HPDE6-E6E7 (cell line): ENCODE measurements around the gene UQCC3.
"Not testable (repeated sequence)": the region's sequence is repeated elsewhere in the genome, so short reads cannot be mapped to it uniquely, and the experiment has no call there.

Source experiments
- DNase-seq: peaks from one replicate; pipeline ENCODE4 v3.0.0; 2011; ENCODE audit warnings: missing footprints; ENCODE audit errors: extremely low spot score

The UQCC3 gene

DNA sequence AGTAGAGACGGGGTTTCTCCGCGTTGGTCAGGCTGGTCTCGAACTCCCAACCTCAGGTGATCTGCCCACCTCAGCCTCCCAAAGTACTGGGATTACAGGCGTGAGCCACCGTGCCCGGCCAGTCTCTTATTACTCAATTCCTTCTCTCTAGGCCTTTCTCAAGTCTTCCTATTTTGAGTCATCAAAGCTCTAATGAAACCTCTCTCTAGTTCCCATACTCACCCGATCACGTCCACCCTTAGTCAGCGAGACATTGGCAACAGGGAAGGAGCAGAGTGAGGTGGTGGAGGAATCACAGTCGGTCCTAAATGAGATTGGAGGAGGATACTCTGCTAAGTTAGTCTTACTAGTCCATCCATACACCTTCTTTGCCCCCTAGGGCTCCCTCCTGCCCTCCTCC is 30.8 kb downstream of the UQCC3 start:
- DNase-seq: no peak

GRCh38 chr11:62703921-62704320 is 32.4 kb downstream of the UQCC3 start:
- not testable (repeated sequence) for DNase-seq

- no peak for DNase-seq
These were observed 33.9 kb downstream of the UQCC3 start for GRCh38 chr11:62705413-62705812.

DNA sequence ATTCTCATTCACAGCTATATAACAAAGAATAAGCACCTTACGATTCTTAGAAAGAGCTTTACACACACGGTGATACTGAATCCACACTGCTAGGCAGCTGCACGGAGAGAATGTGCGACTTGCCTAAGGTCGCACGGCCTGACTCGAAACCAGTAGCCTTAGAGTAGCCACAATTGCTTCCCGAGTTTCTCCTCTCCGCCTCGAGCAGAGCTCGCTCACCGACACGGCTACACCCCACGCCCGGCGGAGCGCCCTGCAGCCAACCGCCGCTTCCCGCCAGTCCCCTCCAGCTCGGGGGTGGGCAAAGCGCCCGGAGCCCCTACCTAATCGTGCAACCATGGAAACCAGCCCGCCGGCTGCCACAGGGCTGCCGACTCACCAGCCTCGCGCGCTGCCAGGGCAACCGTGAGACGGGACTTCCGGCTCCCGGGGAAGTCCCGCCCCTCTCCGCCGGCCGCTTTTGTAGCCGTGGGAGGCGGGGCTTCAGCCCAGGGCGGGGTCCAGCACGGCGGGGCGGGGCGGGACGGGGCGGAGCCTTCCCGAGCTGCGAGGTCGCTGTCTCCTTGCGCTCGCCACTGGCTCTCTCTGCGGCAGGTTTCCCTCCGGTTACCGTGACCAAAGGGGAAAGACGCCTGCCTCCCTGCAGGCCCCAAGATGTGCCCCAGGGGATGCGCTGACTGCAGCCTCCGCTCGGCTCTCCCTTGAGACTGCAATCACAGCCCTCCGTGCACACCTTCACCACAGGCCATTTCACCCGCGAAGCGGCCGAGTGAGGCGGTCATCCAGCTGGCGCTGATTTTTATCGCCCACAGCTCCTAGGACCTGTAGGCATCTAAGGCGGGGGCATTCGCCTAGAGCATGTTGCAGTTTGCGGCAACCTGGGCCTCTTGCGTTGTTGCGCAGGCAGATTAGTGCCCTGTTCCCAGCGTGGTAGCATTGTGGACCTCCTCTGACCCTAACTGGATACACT is 34.7 kb downstream of the UQCC3 start:
- peak; percentile 77 for DNase-seq

GRCh38 chr11:62706850-62707247 is 35.4 kb downstream of the UQCC3 start:
- DNase-seq: no peak

- DNase-seq: no peak
These were observed 35.9 kb downstream of the UQCC3 start, which contains the start of the genes BSCL2 and GNG3 for GRCh38 chr11:62707277-62707861. Gene BSCL2 (minus strand): TSS chr11:62707424. CDS start chr11:62707195, 229 bp downstream. Gene GNG3 (plus strand): TSS chr11:62707676. CDS start chr11:62708296, 620 bp downstream.

- no peak for DNase-seq
These were observed 36.9 kb downstream of the UQCC3 start for GRCh38 chr11:62708392-62708791.

GRCh38 chr11:62708793-62709192 is 37.3 kb downstream of the UQCC3 start:
- DNase-seq: no peak

DNA sequence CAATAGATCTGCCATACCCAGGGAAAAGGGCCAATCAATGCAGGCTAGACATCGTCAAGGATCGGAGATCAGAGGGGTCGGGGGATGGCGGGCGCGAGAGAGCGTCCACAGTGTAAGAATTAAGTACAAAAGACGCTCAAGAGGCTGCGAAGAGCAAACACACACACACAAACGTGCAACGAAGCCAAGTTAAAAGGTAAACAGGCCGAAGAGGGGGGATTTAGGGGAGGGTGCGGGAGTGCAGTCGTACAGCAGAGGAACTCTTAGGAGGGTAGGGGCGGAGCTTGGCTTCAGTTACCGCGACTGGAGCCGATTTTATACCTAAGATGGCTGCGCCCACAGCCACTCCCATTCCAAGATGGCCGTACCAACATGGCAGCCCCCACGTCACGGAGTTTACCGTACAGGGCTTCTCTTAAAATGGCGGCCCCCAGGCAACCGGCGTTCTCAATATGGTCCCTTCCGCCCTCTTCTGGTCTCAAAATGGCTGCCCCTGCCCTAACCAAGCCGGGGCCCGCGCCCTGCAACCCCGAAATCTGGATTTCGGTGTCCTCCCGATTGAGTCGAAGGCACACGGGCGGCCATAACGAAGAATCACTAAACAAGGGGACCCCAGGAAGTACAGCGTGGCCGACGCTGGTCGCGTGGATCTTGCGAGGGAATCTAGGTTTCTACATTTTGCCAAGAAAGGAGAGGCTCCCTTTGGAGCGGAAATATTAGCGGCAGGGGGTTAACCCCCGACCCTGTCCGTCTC is 38.0 kb downstream of the UQCC3 start:
- peak; percentile 88 for DNase-seq

GRCh38 chr11:62710001-62710345 is 38.5 kb downstream of the UQCC3 start:
- no peak for DNase-seq

DNA sequence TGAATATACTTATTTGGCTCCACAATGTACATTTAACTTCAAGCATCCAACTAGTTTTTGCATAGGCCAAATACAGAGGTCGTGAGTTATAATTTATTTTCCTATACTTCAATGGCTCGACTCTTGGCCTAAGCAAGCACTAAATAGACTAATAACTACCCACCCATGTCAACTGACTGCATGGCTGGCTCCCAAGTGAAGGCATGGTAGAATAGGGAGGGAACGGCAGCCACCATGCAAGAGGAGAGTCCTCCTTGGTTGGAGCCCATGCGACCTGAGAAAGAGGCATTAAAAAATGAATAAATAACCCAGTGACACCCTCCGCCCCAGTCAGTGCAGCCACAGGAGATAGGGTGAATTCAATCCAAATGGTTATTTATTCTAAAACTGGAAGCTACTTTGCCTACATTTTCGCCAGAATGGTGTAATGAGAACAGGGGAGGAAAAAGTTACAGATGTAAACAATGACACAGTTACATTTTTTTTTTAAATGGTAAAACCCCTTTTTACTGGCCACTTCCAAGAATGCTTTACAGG is 40.9 kb downstream of the UQCC3 start:
- DNase-seq: no peak

- DNase-seq: no peak
These were observed 41.4 kb downstream of the UQCC3 start for GRCh38 chr11:62712861-62713260.

- no peak for DNase-seq
These were observed 41.9 kb downstream of the UQCC3 start for GRCh38 chr11:62713343-62713742.

DNA sequence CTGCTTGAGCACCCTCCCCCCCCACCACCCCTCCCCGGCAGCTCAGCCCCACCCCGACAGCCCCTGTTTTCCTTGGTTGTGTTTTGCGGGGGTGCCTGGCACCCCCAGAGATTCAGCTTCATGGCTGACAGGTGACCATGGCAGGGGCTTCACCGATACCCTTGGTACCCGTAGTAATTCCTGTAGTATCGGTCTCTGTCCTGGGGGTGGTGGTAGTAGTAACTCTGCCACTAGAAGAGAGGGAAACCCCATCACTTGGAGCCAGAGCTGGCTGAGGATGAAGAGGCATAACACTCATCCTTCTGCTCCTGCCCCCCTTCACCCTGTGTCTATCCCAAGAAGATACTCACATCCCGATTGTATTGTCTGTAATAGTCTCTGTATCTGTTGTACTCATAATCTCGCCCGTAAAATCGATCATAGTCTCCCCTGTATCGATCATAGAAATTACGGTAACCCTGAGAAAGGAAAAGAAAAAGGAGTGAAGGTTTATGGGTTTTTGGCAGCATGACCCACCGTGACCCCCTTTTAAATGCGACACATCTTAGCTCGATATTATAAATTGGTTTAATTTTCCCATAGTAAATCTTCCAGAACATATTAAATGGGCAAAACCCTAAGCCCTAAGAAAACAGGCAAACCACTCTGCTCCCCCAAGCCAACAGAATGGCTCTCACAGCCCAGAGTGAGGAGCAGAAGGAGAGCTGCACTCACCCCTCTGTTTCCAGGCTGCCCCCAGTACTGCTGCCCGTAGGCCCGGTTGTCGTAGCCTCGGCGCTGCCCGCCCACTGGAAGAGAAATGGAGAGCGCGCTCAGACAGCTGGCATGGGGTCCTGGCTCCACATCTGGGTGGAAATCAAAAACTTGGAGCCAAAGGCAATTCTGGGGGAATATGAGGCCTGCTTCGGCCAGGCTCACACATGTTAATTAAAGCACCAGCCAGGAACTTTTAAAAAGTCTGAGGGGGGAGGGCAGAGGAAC is 44.0 kb downstream of the UQCC3 start:
- no peak for DNase-seq

DNA sequence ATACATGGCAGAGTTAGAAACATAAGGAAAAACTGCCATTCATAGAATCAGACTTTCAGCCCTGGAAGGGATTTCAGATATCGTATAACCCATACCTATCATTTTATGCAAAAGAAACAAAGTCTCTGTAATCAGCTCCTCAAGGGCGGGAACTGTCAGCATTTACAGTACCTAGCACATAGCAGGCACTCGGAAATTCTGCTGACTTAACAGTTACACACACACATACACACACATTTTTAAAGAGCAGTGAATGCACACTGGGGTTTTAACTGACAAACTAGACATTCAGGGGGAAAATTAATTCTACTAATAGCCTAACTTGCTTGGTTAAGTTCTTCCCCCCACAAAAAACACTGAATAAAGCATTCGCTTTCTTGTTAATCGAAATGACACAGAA is 44.7 kb downstream of the UQCC3 start:
- no peak for DNase-seq

- no peak for DNase-seq
These were observed 45.3 kb downstream of the UQCC3 start for GRCh38 chr11:62716816-62717215.

DNA sequence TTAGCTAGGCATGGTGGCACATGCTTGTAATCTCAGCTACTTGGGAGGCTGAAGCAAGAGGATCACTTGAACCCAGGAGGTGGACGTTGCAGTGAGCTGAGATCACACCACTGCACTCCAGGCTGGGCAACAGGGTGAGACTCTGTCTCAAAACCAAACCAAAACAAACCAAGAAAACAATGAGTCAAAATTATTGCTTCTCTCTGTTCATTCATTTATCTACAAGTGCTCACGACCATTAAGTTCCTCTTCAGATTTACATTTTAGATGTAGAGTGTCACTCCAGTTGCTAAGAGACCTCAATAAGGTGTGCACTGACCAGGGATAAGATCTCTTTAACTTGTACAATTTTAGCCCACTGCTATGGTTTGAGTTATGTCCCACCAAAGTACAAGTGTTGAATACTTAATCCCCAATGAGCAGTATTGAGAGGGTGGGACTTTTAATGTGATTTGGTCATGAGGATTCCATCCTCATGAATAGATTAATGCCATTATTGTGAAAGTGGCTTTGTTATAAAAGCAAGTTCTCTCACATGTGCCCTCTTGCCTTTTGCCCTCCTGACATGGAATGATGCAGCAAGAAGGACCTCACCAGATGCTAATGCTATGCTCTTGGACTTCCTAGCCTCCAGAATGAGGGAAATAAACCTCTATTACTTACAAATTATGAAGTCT is 48.0 kb downstream of the UQCC3 start:
- no peak for DNase-seq

- no peak for DNase-seq
These were observed 50.5 kb downstream of the UQCC3 start for GRCh38 chr11:62721994-62722393.
